ENCODE data around the gene ADAMTS2. TPM values are rescaled to one million over a fixed set of nuclear protein-coding genes. Genes with fewer than 3 reads are reported as not detected.

The ADAMTS2 gene
- polyA plus RNA-seq, 3 donors, result 0.74 to 2.3 TPM; not detected in 1

DNA sequence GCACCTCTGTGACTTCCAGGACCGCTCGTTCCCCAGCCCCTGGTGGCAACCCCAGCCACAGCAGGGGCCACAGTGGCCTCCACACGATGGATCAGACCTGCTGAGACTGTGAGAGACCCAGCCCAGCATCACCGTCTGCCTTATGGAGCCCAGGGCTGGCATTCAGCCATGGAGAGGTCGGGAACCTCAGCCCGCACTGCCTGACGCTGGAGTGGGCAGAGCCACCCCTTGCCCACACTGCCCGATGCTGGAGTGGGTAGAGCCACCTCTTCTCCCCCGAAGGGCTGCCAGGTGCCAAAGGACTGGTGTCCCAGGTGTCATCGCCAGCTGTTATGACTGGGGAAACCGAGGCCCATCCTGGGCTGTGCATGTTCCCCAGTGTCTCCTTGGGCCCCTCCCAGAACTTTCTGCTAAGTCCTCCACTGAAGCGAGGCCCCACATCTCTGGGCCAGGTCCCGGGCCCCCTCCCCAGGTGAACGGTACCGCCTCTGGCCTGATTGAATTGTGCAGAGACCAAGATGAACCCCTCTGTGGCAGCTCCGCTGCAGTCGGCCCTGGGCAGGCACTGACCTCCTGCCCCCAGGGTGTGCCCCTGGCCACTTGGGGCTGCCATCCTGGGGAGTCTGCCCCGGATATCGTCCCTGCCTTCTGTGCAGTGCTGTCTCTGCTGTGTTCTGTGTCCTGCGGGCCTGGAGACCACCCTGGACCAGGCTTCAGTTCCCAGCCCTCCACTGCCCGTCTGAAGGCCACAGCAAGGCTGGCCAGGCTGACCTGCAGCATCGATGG, 137.1 kb downstream of the ADAMTS2 start:
- Histone ChIP-seq H3K27me3 (ENCODE audit: control insufficient read depth in 2 of 2, insufficient read depth in 2 of 2, low read length in 2 of 2) (no peaks in the 10 kb centered on the region), H3K36me3 (replicated peaks in 1 of 2; ENCODE audit: control insufficient read depth in 1 of 2, insufficient read depth in 2 of 2, low read length in 2 of 2) (no peaks in the 10 kb centered on the region), H4K20me1 (ENCODE audit: insufficient read depth, low read length) (no peaks in the 10 kb centered on the region), H3K79me2 (ENCODE audit: insufficient read depth, low read length) (no peaks in the 10 kb centered on the region), H3K9me3 (replicated peaks in 1 of 2; ENCODE audit: control insufficient read depth in 1 of 2, insufficient read depth in 1 of 2, low read length in 2 of 2) (no peaks in the 10 kb centered on the region), H3K4me2 (replicated peaks; ENCODE audit: extremely low read depth, low read length, poor library complexity, severe bottlenecking) (no peak overlapping the region), H3K4me1 (ENCODE audit: control insufficient read depth in 1 of 2, insufficient read depth in 2 of 2, low read length in 2 of 2) (no peaks in the 10 kb centered on the region), H3K27ac (ENCODE audit: low read depth in 1 of 2, low read length in 2 of 2) (no peak overlapping the region), H2AFZ (ENCODE audit: insufficient read depth, low read depth, low read length, poor library complexity, severe bottlenecking) (no peak overlapping the region), H3K4me3 (replicated peaks in 1 of 3; ENCODE audit: low read depth in 2 of 3, low read length in 3 of 3) (no peak overlapping the region), H3K9ac (ENCODE audit: insufficient read depth, low read length, poor library complexity, severe bottlenecking) (no peak overlapping the region)
- TF ChIP-seq, protein P1, sequence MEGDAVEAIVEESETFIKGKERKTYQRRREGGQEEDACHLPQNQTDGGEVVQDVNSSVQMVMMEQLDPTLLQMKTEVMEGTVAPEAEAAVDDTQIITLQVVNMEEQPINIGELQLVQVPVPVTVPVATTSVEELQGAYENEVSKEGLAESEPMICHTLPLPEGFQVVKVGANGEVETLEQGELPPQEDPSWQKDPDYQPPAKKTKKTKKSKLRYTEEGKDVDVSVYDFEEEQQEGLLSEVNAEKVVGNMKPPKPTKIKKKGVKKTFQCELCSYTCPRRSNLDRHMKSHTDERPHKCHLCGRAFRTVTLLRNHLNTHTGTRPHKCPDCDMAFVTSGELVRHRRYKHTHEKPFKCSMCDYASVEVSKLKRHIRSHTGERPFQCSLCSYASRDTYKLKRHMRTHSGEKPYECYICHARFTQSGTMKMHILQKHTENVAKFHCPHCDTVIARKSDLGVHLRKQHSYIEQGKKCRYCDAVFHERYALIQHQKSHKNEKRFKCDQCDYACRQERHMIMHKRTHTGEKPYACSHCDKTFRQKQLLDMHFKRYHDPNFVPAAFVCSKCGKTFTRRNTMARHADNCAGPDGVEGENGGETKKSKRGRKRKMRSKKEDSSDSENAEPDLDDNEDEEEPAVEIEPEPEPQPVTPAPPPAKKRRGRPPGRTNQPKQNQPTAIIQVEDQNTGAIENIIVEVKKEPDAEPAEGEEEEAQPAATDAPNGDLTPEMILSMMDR (IDR thresholded peaks at IDR 0.05), result no peak
- H3K9me3 Mint-ChIP-seq, result peaks cover 0 to 1% (median 0%) of the 10 kb centered on the region in 7 donors
- no peaks in the 10 kb centered on the region for H3K4me1 Mint-ChIP-seq
- H3K4me3 Mint-ChIP-seq, result no peak overlapping the region
- peaks cover 0 to 2% (median 1%) of the 10 kb centered on the region in 3 donors for H3K27me3 Mint-ChIP-seq (ENCODE audit: low read depth in 3 of 3)
- 91% methylated on average over 22 of the region's 22 CpGs for WGBS (ENCODE audit: insufficient coverage)
- no peak overlapping the region for H3K27ac Mint-ChIP-seq
- no peak for DNase-seq
- H3K36me3 Mint-ChIP-seq, result no peaks in the 10 kb centered on the region
- intact Hi-C loops (cut with micrococcal nuclease), result no loop called here

DNA sequence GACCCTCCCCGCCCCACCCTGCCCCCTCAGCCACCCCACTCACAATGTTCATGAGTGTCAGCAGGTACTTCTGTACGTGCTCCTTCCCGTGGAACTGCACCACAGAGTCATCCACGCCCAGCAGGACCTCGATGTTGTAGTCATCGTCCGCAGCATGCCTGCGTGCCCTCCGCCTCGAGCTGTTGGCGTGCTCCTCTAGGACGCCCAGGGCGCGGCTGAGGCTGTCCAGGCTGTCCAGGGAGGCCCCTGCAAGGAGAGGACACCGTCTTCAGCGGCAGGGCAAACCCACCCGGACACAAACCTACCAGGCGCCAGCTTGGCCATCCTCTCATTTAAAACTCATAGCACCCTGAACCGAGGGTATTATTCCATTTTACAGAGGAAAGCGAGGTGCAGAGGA, 137.8 kb downstream of the ADAMTS2 start:
- WGBS (ENCODE audit: insufficient coverage), result 83% methylated on average over 20 of the region's 20 CpGs
- TF ChIP-seq, protein P1 (IDR thresholded peaks at IDR 0.05), result no peak
- H3K4me1 ChIP-seq (ENCODE audit: control insufficient read depth in 1 of 2, insufficient read depth in 2 of 2, low read length in 2 of 2), result no peaks in the 10 kb centered on the region
- no peaks in the 10 kb centered on the region for H3K27me3 ChIP-seq (ENCODE audit: control insufficient read depth in 2 of 2, insufficient read depth in 2 of 2, low read length in 2 of 2)
- H3K9me3 ChIP-seq (replicated peaks in 1 of 2; ENCODE audit: control insufficient read depth in 1 of 2, insufficient read depth in 1 of 2, low read length in 2 of 2), result no peaks in the 10 kb centered on the region
- no peak overlapping the region for H3K27ac Mint-ChIP-seq
- DNase-seq, result no peak
- intact Hi-C loops (cut with micrococcal nuclease), result no loop called here
- no peaks in the 10 kb centered on the region for H3K79me2 ChIP-seq (ENCODE audit: insufficient read depth, low read length)
- no peaks in the 10 kb centered on the region for H3K36me3 Mint-ChIP-seq
- H3K9me3 Mint-ChIP-seq, result no peaks in the 10 kb centered on the region
- no peak overlapping the region for H3K4me3 Mint-ChIP-seq
- H3K4me3 ChIP-seq (replicated peaks in 1 of 3; ENCODE audit: low read depth in 2 of 3, low read length in 3 of 3), result no peak overlapping the region
- no peak overlapping the region for H2AFZ ChIP-seq (ENCODE audit: insufficient read depth, low read depth, low read length, poor library complexity, severe bottlenecking)
- H3K27me3 Mint-ChIP-seq (ENCODE audit: low read depth in 3 of 3), result peaks cover 0 to 2% (median 1%) of the 10 kb centered on the region in 3 donors
- H3K36me3 ChIP-seq (replicated peaks in 1 of 2; ENCODE audit: control insufficient read depth in 1 of 2, insufficient read depth in 2 of 2, low read length in 2 of 2), result no peaks in the 10 kb centered on the region
- H3K9ac ChIP-seq (ENCODE audit: insufficient read depth, low read length, poor library complexity, severe bottlenecking), result no peak overlapping the region
- H3K27ac ChIP-seq (ENCODE audit: low read depth in 1 of 2, low read length in 2 of 2), result no peak overlapping the region
- H3K4me1 Mint-ChIP-seq, result no peaks in the 10 kb centered on the region
- no peaks in the 10 kb centered on the region for H4K20me1 ChIP-seq (ENCODE audit: insufficient read depth, low read length)
- no peak overlapping the region for H3K4me2 ChIP-seq (replicated peaks; ENCODE audit: extremely low read depth, low read length, poor library complexity, severe bottlenecking)
